HepG2 (cell line): Measurements from ENCODE around the gene CIAO3. TPM values are rescaled to one million over a fixed set of nuclear protein-coding genes. Genes with fewer than 3 reads are reported as not detected.
A peak's percentile ranks its signal among the peaks of the same experiment; 100 is the strongest.

ENCODE experiments used
- FOSL1 ChIP-seq: sonication (generic); formaldehyde crosslinking; IDR thresholded peaks from 2 replicates; pipeline ENCODE4 v1.9.0; 2021; ENCODE audit warnings: missing genetic modification reagents, borderline replicate concordance
- PBX2 ChIP-seq: IDR thresholded peaks from 2 replicates; pipeline ENCODE4 v1.6.1; 2016; ENCODE audit warnings: control low read depth
- POGZ ChIP-seq: sonication (generic); formaldehyde crosslinking; IDR thresholded peaks from 2 replicates; pipeline ENCODE4 v1.4.0; 2020; ENCODE audit warnings: mild to moderate bottlenecking, missing genetic modification reagents
- POLR2A ChIP-seq, 2 experiments: IDR thresholded peaks; 2 replicates each; pipeline ENCODE4 v1.6.1; 2011; ENCODE audit warnings: low read depth in 2 of 2, low read length in 2 of 2, mild to moderate bottlenecking in 1 of 2, moderate library complexity in 1 of 2; ENCODE audit not compliant: insufficient read depth in 1 of 2
- SYNCRIP ChIP-seq: fragments of 200-400 bp; formaldehyde crosslinking; IDR thresholded peaks from 2 replicates; pipeline ENCODE4 v1.6.1; 2018; ENCODE audit warnings: mild to moderate bottlenecking, low read depth, low read length; ENCODE audit not compliant: insufficient read depth
- TBL1XR1 ChIP-seq: fragments of 150-350 bp; IDR thresholded peaks from 2 replicates; pipeline ENCODE4 v1.6.1; 2014; ENCODE audit warnings: borderline replicate concordance, low read length; ENCODE audit not compliant: partially characterized antibody
- TFAP4 ChIP-seq: sonication (generic); IDR thresholded peaks from 2 replicates; pipeline ENCODE4 v1.6.1; 2016; ENCODE audit warnings: low read depth, borderline replicate concordance
- ZBED4 ChIP-seq: sonication (generic); formaldehyde crosslinking; IDR thresholded peaks from 2 replicates; pipeline ENCODE4 v1.4.0; 2020; ENCODE audit warnings: missing genetic modification reagents, borderline replicate concordance
- ZBTB46 ChIP-seq: sonication (generic); formaldehyde crosslinking; IDR thresholded peaks from 2 replicates; pipeline ENCODE4 v1.4.0; 2020; ENCODE audit warnings: mild to moderate bottlenecking, missing genetic modification reagents, borderline replicate concordance
- ZNF225 ChIP-seq: sonication (generic); formaldehyde crosslinking; IDR thresholded peaks from 2 replicates; pipeline ENCODE4 v1.4.0; 2020; ENCODE audit warnings: mild to moderate bottlenecking, missing genetic modification reagents
- ZNF280B ChIP-seq: sonication (generic); formaldehyde crosslinking; IDR thresholded peaks from 2 replicates; pipeline ENCODE4 v1.5.0; 2020; ENCODE audit warnings: missing genetic modification reagents, mild to moderate bottlenecking, borderline replicate concordance
- ZNF431 ChIP-seq: sonication (generic); formaldehyde crosslinking; IDR thresholded peaks from 2 replicates; pipeline ENCODE4 v1.9.0; 2022; ENCODE audit warnings: missing genetic modification reagents, low read depth, mild to moderate bottlenecking, borderline replicate concordance
- ZNF770 ChIP-seq: sonication (generic); formaldehyde crosslinking; IDR thresholded peaks from 2 replicates; pipeline ENCODE4 v1.5.0; 2020; ENCODE audit warnings: mild to moderate bottlenecking, missing genetic modification reagents
- ZNF839 ChIP-seq: sonication (generic); formaldehyde crosslinking; IDR thresholded peaks from 2 replicates; pipeline ENCODE4 v1.4.0; 2020; ENCODE audit warnings: missing genetic modification reagents, mild to moderate bottlenecking, borderline replicate concordance
- polyA plus RNA-seq, 8 experiments: library from polyadenylated mRNA; depleted of rRNA in 3 of 8; stranded (reverse) in 7 of 8; unstranded in 1 of 8; fragments of >200 nt; fragmentation: Illumina TruSeq in 4 of 8; extraction: Trizol in 4 of 8; gene quantifications; 2 replicates each; pipeline versions ENCODE4 v1.2.1 to v1.2.3, GENCODE V29; 2011 to 2016; ENCODE audit warnings: low read depth in 4 of 8, missing spikeins in 1 of 8, mixed read lengths in 1 of 8; ENCODE audit not compliant: insufficient read depth in 1 of 8
- total RNA-seq, 5 experiments: library from RNA; depleted of rRNA; stranded (reverse); fragments of >200 nt; fragmentation: Illumina TruSeq; extraction: Trizol; gene quantifications; 2 replicates each; pipeline ENCODE4 v1.2.3, GENCODE V29; 2016; ENCODE audit warnings: low read depth in 1 of 5

CIAO3 gene
- total and polyA plus RNA-seq, 2 of the 13 experiments (the other 11 are each of a cell fraction or from before 2014, with no cell fraction given) = 21.7 to 25.0 TPM

- TF ChIP-seq ZNF770 (CRISPR knock-in tag) (no peak), POLR2A (IDR thresholded peaks at IDR 0.05; ENCODE audit: insufficient read depth in 1 of 2, low read depth in 2 of 2, low read length in 2 of 2) (peak in 1 of 2 experiments; percentile 19; a peak in 2 of 4 replicates), TBL1XR1 (no peak), FOSL1 (CRISPR knock-in tag) (no peak), ZNF225 (CRISPR knock-in tag) (0 out of 2 replicates have a peak, but pooled peaks have one; percentile 49), PBX2 (CRISPR knock-in tag) (no peak), SYNCRIP (no peak), ZNF431 (0 out of 2 replicates have a peak, but pooled peaks have one; percentile 9), ZNF839 (CRISPR knock-in tag) (no peak), TFAP4 (no peak), ZBTB46 (CRISPR knock-in tag) (no peak), POGZ (no peak), ZBED4 (CRISPR knock-in tag) (no peak), ZNF280B (CRISPR knock-in tag) (no peak)
Measured at GRCh38 chr16:689175-689897, 51.5 kb downstream of the CIAO3 start (continued).
